IPS-NIHi7 (cell line): ENCODE measurements around the gene GALNTL6.

Experiments
- DNase-seq: peaks from one replicate; pipeline ENCODE4 v3.0.0; 2012; ENCODE audit warnings: mixed read lengths; ENCODE audit errors: extremely low spot score

The GALNTL6 gene

GRCh38 chr4:172124656-172125308, 311.6 kb downstream of the GALNTL6 start:
- DNase-seq, result no peak

GRCh38 chr4:172125443-172125842, 312.2 kb downstream of the GALNTL6 start:
- no peak for DNase-seq

- no peak for DNase-seq
These were observed 314.0 kb downstream of the GALNTL6 start for GRCh38 chr4:172127168-172127567.

- DNase-seq, result no peak
These were observed 316.4 kb downstream of the GALNTL6 start for GRCh38 chr4:172129593-172129992.

- DNase-seq, result no peak
These were observed 321.3 kb downstream of the GALNTL6 start for GRCh38 chr4:172134521-172134920.

- no peak for DNase-seq
These were observed 327.8 kb downstream of the GALNTL6 start for GRCh38 chr4:172141025-172141424.

GRCh38 chr4:172142281-172142741, 329.1 kb downstream of the GALNTL6 start:
- no peak for DNase-seq

GRCh38 chr4:172143605-172144314, 330.6 kb downstream of the GALNTL6 start:
- no peak for DNase-seq

GRCh38 chr4:172147687-172148086, 334.5 kb downstream of the GALNTL6 start:
- no peak for DNase-seq

GRCh38 chr4:172149329-172149728, 336.1 kb downstream of the GALNTL6 start:
- no peak for DNase-seq

GRCh38 chr4:172152284-172152683, 339.1 kb downstream of the GALNTL6 start:
- DNase-seq, result no peak

- DNase-seq, result no peak
These were observed 340.5 kb downstream of the GALNTL6 start for GRCh38 chr4:172153719-172154118.

- DNase-seq, result no peak
These were observed 342.7 kb downstream of the GALNTL6 start for GRCh38 chr4:172155838-172156345.

GRCh38 chr4:172157946-172158345, 344.7 kb downstream of the GALNTL6 start:
- DNase-seq, result no peak

- no peak for DNase-seq
These were observed 350.0 kb downstream of the GALNTL6 start for GRCh38 chr4:172163215-172163614.

GRCh38 chr4:172168888-172169287, 355.7 kb downstream of the GALNTL6 start:
- DNase-seq, result no peak

GRCh38 chr4:172169871-172170270, 356.7 kb downstream of the GALNTL6 start:
- no peak for DNase-seq

GRCh38 chr4:172173206-172173605, 360.0 kb downstream of the GALNTL6 start:
- DNase-seq, result peak; percentile 24

- DNase-seq, result no peak
These were observed 364.2 kb downstream of the GALNTL6 start for GRCh38 chr4:172177382-172177781.

- peak; percentile 25 for DNase-seq
These were observed 375.2 kb downstream of the GALNTL6 start for GRCh38 chr4:172188248-172188988.

- peak; percentile 45 for DNase-seq
These were observed 389.4 kb downstream of the GALNTL6 start for GRCh38 chr4:172202480-172203076.

GRCh38 chr4:172207258-172207657, 394.1 kb downstream of the GALNTL6 start:
- no peak for DNase-seq
